ENCODE results near the gene STX11.

STX11 gene

GRCh38 chr6:144215932-144216667, 65.8 kb downstream of the STX11 start:
- peak; percentile 92 to 94 for DNase-seq

- peak; percentile 6 to 90 for DNase-seq
These were observed 66.4 kb downstream of the STX11 start for GRCh38 chr6:144216668-144217218.

GRCh38 chr6:144217264-144217663, 66.9 kb downstream of the STX11 start:
- no peak for DNase-seq

GRCh38 chr6:144217797-144218196, 67.5 kb downstream of the STX11 start:
- DNase-seq: no peak

GRCh38 chr6:144219056-144219685, 68.9 kb downstream of the STX11 start:
- peak; percentile 55 to 75 for DNase-seq

- DNase-seq: no peak
These were observed 69.9 kb downstream of the STX11 start for GRCh38 chr6:144220031-144220790.

- DNase-seq: no peak
These were observed 73.4 kb downstream of the STX11 start for GRCh38 chr6:144223686-144224085.

GRCh38 chr6:144231721-144232120, 81.4 kb downstream of the STX11 start:
- no peak for DNase-seq

- no peak for DNase-seq
These were observed 82.0 kb downstream of the STX11 start for GRCh38 chr6:144232176-144232831.

- no peak for DNase-seq
These were observed 82.5 kb downstream of the STX11 start for GRCh38 chr6:144232832-144233230.

GRCh38 chr6:144234399-144234798, 84.1 kb downstream of the STX11 start:
- no peak for DNase-seq

GRCh38 chr6:144234935-144235334, 84.6 kb downstream of the STX11 start:
- no peak for DNase-seq

Data from inflammatory macrophage (primary cell).